Trophoblast cell (in vitro differentiated cells and primary cell): ENCODE measurements around the gene CMPK2.
"Not testable (repeated sequence)": the region's sequence is repeated elsewhere in the genome, so short reads cannot be mapped to it uniquely, and the experiment has no call there.

Experiments used
- DNase-seq, 2 donors: peaks; one replicate each; pipeline ENCODE4 v3.0.0-alpha.2; 2016
- H2AFZ ChIP-seq: 2 replicates; pipeline ENCODE4 v1.6.1; 2013; ENCODE audit warnings: low read length, moderate library complexity, mild to moderate bottlenecking; ENCODE audit not compliant: insufficient read depth, poor library complexity
- H2AK5ac ChIP-seq: 2 replicates; pipeline ENCODE4 v1.6.1; 2013; ENCODE audit warnings: mild to moderate bottlenecking, low read length
- H2BK120ac ChIP-seq: 2 replicates; pipeline ENCODE4 v1.6.1; 2013; ENCODE audit warnings: low read length, mild to moderate bottlenecking, moderate library complexity; ENCODE audit not compliant: insufficient read depth, poor library complexity
- H2BK12ac ChIP-seq: 2 replicates; pipeline ENCODE4 v1.6.1; 2013; ENCODE audit warnings: mild to moderate bottlenecking, low read length, moderate library complexity
- H2BK5ac ChIP-seq: 2 replicates; pipeline ENCODE4 v1.6.1; 2013; ENCODE audit warnings: low read length, low read depth, moderate library complexity, mild to moderate bottlenecking; ENCODE audit not compliant: poor library complexity
- H3K14ac ChIP-seq: 2 replicates; pipeline ENCODE4 v1.6.1; 2013; ENCODE audit warnings: mild to moderate bottlenecking, low read length
- H3K18ac ChIP-seq: 2 replicates; pipeline ENCODE4 v1.6.1; 2013; ENCODE audit warnings: mild to moderate bottlenecking, low read length
- H3K23ac ChIP-seq: 2 replicates; pipeline ENCODE4 v1.6.1; 2013; ENCODE audit warnings: low read length
- H3K27ac ChIP-seq: 2 replicates; pipeline ENCODE4 v1.5.1; 2013; ENCODE audit warnings: low read depth, mild to moderate bottlenecking, inconsistent platforms, low read length, moderate library complexity
- H3K27me3 ChIP-seq: 2 replicates; pipeline ENCODE4 v1.6.1; 2013; ENCODE audit warnings: inconsistent platforms, mild to moderate bottlenecking, low read length, moderate library complexity; ENCODE audit not compliant: insufficient read depth
- H3K36me3 ChIP-seq, 2 experiments: 1 replicate in 1 of 2; 2 replicates in 1 of 2; pipeline ENCODE4 v1.6.1; 2013; ENCODE audit warnings: low read length in 2 of 2, mild to moderate bottlenecking in 2 of 2, moderate library complexity in 1 of 2; ENCODE audit not compliant: insufficient read depth in 2 of 2, control insufficient read depth in 1 of 2
- H3K4ac ChIP-seq: 2 replicates; pipeline ENCODE4 v1.6.1; 2013; ENCODE audit warnings: low read depth, mild to moderate bottlenecking, low read length, moderate library complexity
- H3K4me1 ChIP-seq, 2 experiments: 1 replicate in 1 of 2; 2 replicates in 1 of 2; pipeline ENCODE4 v1.6.1; 2013; ENCODE audit warnings: low read length in 2 of 2, mild to moderate bottlenecking in 2 of 2, moderate library complexity in 1 of 2; ENCODE audit not compliant: insufficient read depth in 2 of 2, control insufficient read depth in 1 of 2
- H3K4me2 ChIP-seq: 2 replicates; pipeline ENCODE4 v1.6.1; 2013; ENCODE audit warnings: inconsistent platforms, mild to moderate bottlenecking, low read length, moderate library complexity
- H3K4me3 ChIP-seq: 2 replicates; pipeline ENCODE4 v1.5.1; 2013; ENCODE audit warnings: mild to moderate bottlenecking, low read depth, low read length, inconsistent platforms
- H3K79me1 ChIP-seq: one replicate; pipeline ENCODE4 v1.6.1; 2013; ENCODE audit warnings: low read length
- H3K79me2 ChIP-seq: 2 replicates; pipeline ENCODE4 v1.6.1; 2013; ENCODE audit warnings: low read length, mild to moderate bottlenecking; ENCODE audit not compliant: control insufficient read depth, insufficient read depth, poor library complexity
- H3K9ac ChIP-seq: 2 replicates; pipeline ENCODE4 v1.6.1; 2013; ENCODE audit warnings: mild to moderate bottlenecking, low read length
- H3K9me3 ChIP-seq: 2 replicates; pipeline ENCODE4 v1.6.1; 2013; ENCODE audit warnings: low read depth, mild to moderate bottlenecking, control low read depth, inconsistent platforms, low read length; ENCODE audit not compliant: insufficient read depth
- H4K12ac ChIP-seq: 2 replicates; pipeline ENCODE4 v1.6.1; 2013; ENCODE audit warnings: low read depth, mild to moderate bottlenecking, low read length, moderate library complexity
- H4K8ac ChIP-seq: 2 replicates; pipeline ENCODE4 v1.6.1; 2013; ENCODE audit warnings: low read depth, mild to moderate bottlenecking, low read length, moderate library complexity
- H4K91ac ChIP-seq: one replicate; pipeline ENCODE4 v1.6.1; 2013; ENCODE audit warnings: low read depth, mild to moderate bottlenecking, low read length, moderate library complexity
- WGBS: extraction: QIAGEN DNeasy Blood & Tissue Kit; methylation state at CpG from one replicate; pipeline ENCODE4 v1.1.7; 2013; ENCODE audit warnings: missing lambda C conversion rate; ENCODE audit not compliant: insufficient read length, insufficient coverage; ENCODE audit errors: extremely low coverage; 5-methylcytosine and 5-hydroxymethylcytosine counted together

The CMPK2 gene

DNA sequence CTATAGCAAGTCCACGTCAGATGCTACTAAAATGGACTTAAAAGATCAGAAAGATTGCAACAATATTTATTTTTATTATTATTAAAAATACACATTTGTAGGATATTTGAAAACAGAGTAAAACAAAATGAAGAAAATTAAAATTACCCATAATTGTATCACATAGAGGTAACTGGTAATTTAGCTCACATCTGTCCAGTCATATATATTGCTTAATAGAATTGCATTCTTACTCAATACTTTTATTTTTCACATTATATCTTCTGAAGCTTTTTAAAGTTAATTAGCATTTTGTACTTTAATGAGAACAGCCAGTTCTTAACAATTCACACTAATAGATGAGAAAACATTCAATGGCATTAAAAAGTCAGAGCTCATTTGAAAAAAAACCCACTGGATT is 40.0 kb upstream of the CMPK2 start:
- H4K12ac ChIP-seq = no peak overlapping the region
- no peak overlapping the region for H3K4me3 ChIP-seq
- no peak overlapping the region for H3K4ac ChIP-seq
- H2AFZ ChIP-seq = no peak overlapping the region
- no peak overlapping the region for H2BK12ac ChIP-seq
- H3K23ac ChIP-seq = no peak overlapping the region
- H3K27ac ChIP-seq = no peak overlapping the region
- no peaks in the 10 kb centered on the region for H3K9me3 ChIP-seq
- H3K9ac ChIP-seq = no peak overlapping the region
- H2BK120ac ChIP-seq = no peak overlapping the region
- no peak overlapping the region for H3K14ac ChIP-seq
- no peak overlapping the region for H4K8ac ChIP-seq
- no CpG with 5 or more reads among the region's 1 CpG for WGBS
- H3K79me2 ChIP-seq = no peaks in the 10 kb centered on the region
- H3K27me3 ChIP-seq = no peaks in the 10 kb centered on the region
- DNase-seq = no peak
- H2AK5ac ChIP-seq = no peak overlapping the region
- no peaks in the 10 kb centered on the region for H3K36me3 ChIP-seq
- no peaks in the 10 kb centered on the region for H3K79me1 ChIP-seq
- H3K4me2 ChIP-seq = no peak overlapping the region
- H3K4me1 ChIP-seq = no peaks in the 10 kb centered on the region
- no peak overlapping the region for H2BK5ac ChIP-seq
- H4K91ac ChIP-seq = no peak overlapping the region
- H3K18ac ChIP-seq = no peak overlapping the region

DNA sequence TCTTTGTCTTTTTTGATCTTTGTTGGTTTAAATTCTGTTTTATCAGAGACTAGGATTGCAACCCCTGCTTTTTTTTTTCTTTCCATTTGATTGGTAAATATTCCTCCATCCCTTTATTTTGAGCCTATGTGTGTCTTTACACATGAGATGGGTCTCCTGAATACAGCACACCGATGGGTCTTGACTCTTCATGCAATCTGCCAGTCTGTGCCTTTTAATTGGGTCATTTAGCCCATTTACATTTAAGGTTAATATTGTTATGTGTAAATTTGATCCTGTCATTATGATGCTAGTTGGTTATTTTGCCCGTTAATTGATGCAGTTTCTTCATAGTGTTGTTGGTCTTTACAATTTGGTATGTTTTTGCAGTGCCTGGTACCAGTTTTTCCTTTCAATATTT is 36.9 kb upstream of the CMPK2 start:
- not testable (repeated sequence) for H3K4ac ChIP-seq, H4K91ac ChIP-seq, H3K4me2 ChIP-seq, H3K36me3 ChIP-seq, DNase-seq, H3K4me3 ChIP-seq, H2BK120ac ChIP-seq, H3K18ac ChIP-seq, H3K27ac ChIP-seq, H3K23ac ChIP-seq, H2AK5ac ChIP-seq, H2BK5ac ChIP-seq, H3K79me1 ChIP-seq, H3K79me2 ChIP-seq, H3K9ac ChIP-seq, H3K14ac ChIP-seq, H2BK12ac ChIP-seq, H3K27me3 ChIP-seq, H3K9me3 ChIP-seq, H2AFZ ChIP-seq, H4K8ac ChIP-seq, H4K12ac ChIP-seq, H3K4me1 ChIP-seq
- WGBS = no CpG with 5 or more reads among the region's 2 CpGs

DNA sequence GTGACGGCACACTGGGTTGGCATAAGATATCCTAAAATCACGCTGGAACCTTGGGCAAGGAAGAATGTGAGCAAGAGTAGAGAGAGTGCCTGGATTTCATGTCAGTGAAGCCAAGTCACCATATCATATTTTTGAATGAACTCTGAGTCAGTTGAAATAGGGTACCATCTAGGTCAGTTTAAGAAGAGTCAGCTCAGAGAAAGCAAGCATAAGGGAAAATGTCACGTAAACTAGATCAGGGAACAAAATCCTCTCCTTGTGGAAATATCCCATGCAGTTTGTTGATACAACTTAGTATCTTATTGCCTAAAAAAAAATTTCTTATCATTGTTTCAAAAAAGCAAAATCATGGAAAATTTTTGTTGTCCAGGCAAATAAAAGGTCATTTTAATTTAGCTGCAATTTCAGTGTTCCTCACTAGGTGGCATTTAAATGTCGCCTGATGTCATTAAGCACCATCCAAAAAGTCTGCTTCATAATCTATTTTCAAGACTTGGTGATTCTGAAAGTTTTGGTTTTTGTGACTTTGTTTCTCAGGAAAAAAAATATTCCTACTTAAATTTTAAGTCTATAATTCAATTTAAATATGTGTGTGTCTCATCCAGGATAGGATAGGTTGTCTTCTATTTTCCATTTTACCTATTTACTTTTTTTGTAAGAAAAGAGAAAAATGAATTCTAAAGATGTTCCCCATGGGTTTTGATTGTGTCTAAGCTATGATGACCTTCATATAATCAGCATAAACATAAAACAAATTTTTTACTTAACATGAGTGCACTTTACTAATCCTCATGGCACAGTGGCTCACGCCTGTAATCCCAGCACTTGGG is 31.4 kb upstream of the CMPK2 start:
- Histone ChIP-seq H3K4ac (no peak overlapping the region), H3K4me3 (no peak overlapping the region), H4K91ac (no peak overlapping the region), H3K9ac (no peak overlapping the region), H3K9me3 (no peaks in the 10 kb centered on the region), H4K12ac (no peak overlapping the region), H3K79me1 (no peaks in the 10 kb centered on the region), H2AK5ac (no peak overlapping the region), H3K4me2 (no peak overlapping the region), H3K36me3 (no peaks in the 10 kb centered on the region), H3K23ac (no peak overlapping the region), H2AFZ (no peak overlapping the region), H2BK12ac (no peak overlapping the region), H2BK120ac (no peak overlapping the region), H3K14ac (no peak overlapping the region), H4K8ac (no peak overlapping the region), H3K27ac (no peak overlapping the region), H3K79me2 (no peaks in the 10 kb centered on the region), H3K27me3 (no peaks in the 10 kb centered on the region), H2BK5ac (no peak overlapping the region), H3K4me1 (no peaks in the 10 kb centered on the region), H3K18ac (no peak overlapping the region)
- WGBS = no CpG with 5 or more reads among the region's 5 CpGs
- peak in 1 of 2 donors; percentile 67 for DNase-seq

DNA sequence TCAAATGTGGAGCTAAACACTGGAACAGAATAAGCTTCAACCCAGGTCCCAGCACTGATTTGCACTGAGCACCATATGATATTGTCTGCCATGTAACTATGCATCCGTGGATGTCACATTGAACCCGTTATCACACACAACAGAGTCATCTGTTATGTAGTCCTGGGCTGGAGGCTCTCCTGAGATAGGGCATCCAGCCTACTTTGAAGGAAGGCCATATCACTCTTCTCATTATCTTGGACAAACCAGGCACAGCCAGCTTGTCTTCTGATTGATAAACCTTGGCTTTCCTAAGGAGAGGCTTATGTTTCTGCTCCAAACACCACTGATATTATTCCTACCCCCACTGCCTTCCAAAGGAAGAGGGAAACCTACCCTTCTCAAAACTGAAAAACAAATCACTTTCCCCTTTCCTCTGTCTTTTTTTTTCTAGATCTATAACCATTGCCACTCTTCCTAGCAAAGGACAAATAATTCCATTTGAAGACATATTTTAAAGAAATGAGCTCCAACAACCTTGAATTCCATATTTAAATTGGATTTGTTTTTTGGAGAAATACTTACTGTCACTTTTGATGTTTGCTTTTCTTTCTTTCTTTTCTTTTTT is 28.3 kb upstream of the CMPK2 start:
- no peaks in the 10 kb centered on the region for H3K79me1 ChIP-seq
- H4K12ac ChIP-seq = no peak overlapping the region
- no peak overlapping the region for H3K27ac ChIP-seq
- H3K36me3 ChIP-seq = no peaks in the 10 kb centered on the region
- H3K27me3 ChIP-seq = no peaks in the 10 kb centered on the region
- H3K4me2 ChIP-seq = no peak overlapping the region
- H4K8ac ChIP-seq = no peak overlapping the region
- H4K91ac ChIP-seq = no peak overlapping the region
- H3K4me3 ChIP-seq = no peak overlapping the region
- no peak overlapping the region for H2AK5ac ChIP-seq
- H2BK5ac ChIP-seq = no peak overlapping the region
- no peaks in the 10 kb centered on the region for H3K9me3 ChIP-seq
- no peak overlapping the region for H3K23ac ChIP-seq
- WGBS = no CpG with 5 or more reads among the region's 2 CpGs
- no peak overlapping the region for H3K4ac ChIP-seq
- DNase-seq = no peak
- no peak overlapping the region for H3K14ac ChIP-seq
- H3K18ac ChIP-seq = no peak overlapping the region
- H2AFZ ChIP-seq = no peak overlapping the region
- H3K79me2 ChIP-seq = no peaks in the 10 kb centered on the region
- H2BK120ac ChIP-seq = no peak overlapping the region
- no peak overlapping the region for H2BK12ac ChIP-seq
- peak overlapping the region; percentile 47 for H3K9ac ChIP-seq
- no peaks in the 10 kb centered on the region for H3K4me1 ChIP-seq
